Measurements from ENCODE around the gene CXCL13.
"Not testable (repeated sequence)": the region's sequence is repeated elsewhere in the genome, so short reads cannot be mapped to it uniquely, and the experiment has no call there.

GRCh38 chr4:77660318-77660717 is 54.7 kb downstream of the CXCL13 start:
- not testable (repeated sequence) for TF ChIP-seq GLIS2 (tag by site-specific recombination; IDR thresholded peaks at IDR 0.05); SALL2 (tag by site-specific recombination; IDR thresholded peaks at IDR 0.05; ENCODE audit: borderline replicate concordance)

Measured in HEK293 (cell line).